GM12878 (cell line): ENCODE measurements around the gene CREBRF. TPM values are rescaled to one million over a fixed set of nuclear protein-coding genes. Genes with fewer than 3 reads are reported as not detected.

ENCODE experiments used
- ATAC-seq: fragments of 200-7000 bp; cut with Tn5 transposase; 3 replicates; pipeline ENCODE4 v1.9.1; 2020; ENCODE audit warnings: mild to moderate bottlenecking, moderate library complexity
- BruUV-seq: library from RNA; stranded (reverse); fragments of 400-500 nt; replicated peaks from 2 replicates; lab custom pipeline; 2021; lab: Mats Ljungman, UMichigan
- CTCF ChIA-PET: fragments of 300-600 bp; sonication (Branson Sonifier 250); formaldehyde crosslinking; extraction: SDS; loops from one replicate; lab custom pipeline; 2021; ENCODE audit warnings: inconsistent platforms; lab: Yijun Ruan, JAX
- POLR2A ChIA-PET: fragments of 350-600 bp; formaldehyde crosslinking; extraction: SDS; loops from one replicate; lab custom pipeline; 2021; ENCODE audit warnings: inconsistent platforms; lab: Charles Lee
- RAD21 ChIA-PET: fragments of 300-600 bp; sonication (Branson Sonifier 250); formaldehyde crosslinking; loops from one replicate; lab custom pipeline; 2023; ENCODE audit warnings: antibody characterized with exemption; ENCODE audit not compliant: unreplicated experiment; lab: Charles Lee
- SMC1A ChIA-PET: fragments of 300-600 bp; sonication (Branson Sonifier 250); formaldehyde crosslinking; loops from one replicate; lab custom pipeline; 2023; ENCODE audit not compliant: unreplicated experiment, uncharacterized antibody; lab: Charles Lee
- DNase-seq: peaks from one replicate; pipeline ENCODE4 v3.0.0-alpha.2; 2011; ENCODE audit warnings: low read depth, low spot score
- FAIRE-seq: peaks from 3 replicates; lab custom pipeline; 2011; peaks lifted over from hg19 to GRCh38; lab: Jason Lieb, UNC
- H2AFZ ChIP-seq: 2 replicates; pipeline ENCODE4 v1.6.0; 2011; ENCODE audit warnings: low read depth, low read length, control low read depth; ENCODE audit not compliant: control insufficient read depth
- H3K27ac ChIP-seq: 2 replicates; pipeline ENCODE4 v1.5.1; 2011; ENCODE audit warnings: control low read depth; ENCODE audit not compliant: control insufficient read depth, insufficient read depth
- H3K27me3 ChIP-seq, 2 experiments: replicated peaks in 1 of 2; 2 replicates each; pipeline versions ENCODE4 v1.6.0 to v1.6.1; 2011; ENCODE audit warnings: low read length in 1 of 2; ENCODE audit not compliant: control insufficient read depth in 2 of 2, insufficient read depth in 2 of 2
- H3K36me3 ChIP-seq, 2 experiments: 2 replicates each; pipeline ENCODE4 v1.5.1; 2011; ENCODE audit warnings: low read length in 1 of 2; ENCODE audit not compliant: control insufficient read depth in 2 of 2, insufficient read depth in 2 of 2
- H3K4me1 ChIP-seq: 2 replicates; pipeline ENCODE4 v1.6.1; 2011; ENCODE audit warnings: mild to moderate bottlenecking, low read length, moderate library complexity, mixed read lengths; ENCODE audit not compliant: control insufficient read depth, insufficient read depth
- H3K4me2 ChIP-seq: 2 replicates; pipeline ENCODE4 v1.6.0; 2011; ENCODE audit warnings: control low read depth; ENCODE audit not compliant: control insufficient read depth, insufficient read depth
- H3K4me3 ChIP-seq: fragments of 200-600 bp; sonication (generic); 2 replicates; pipeline ENCODE4 v1.5.1; 2016
- H3K79me2 ChIP-seq: 2 replicates; pipeline ENCODE4 v1.6.0; 2011; ENCODE audit warnings: low read length; ENCODE audit not compliant: control insufficient read depth, insufficient read depth
- H3K9ac ChIP-seq: 2 replicates; pipeline ENCODE4 v1.8.0; 2011; ENCODE audit warnings: low read length, control low read depth, mixed read lengths; ENCODE audit not compliant: control insufficient read depth, insufficient read depth
- H3K9me3 ChIP-seq: replicated peaks from 3 replicates; pipeline ENCODE4 v1.5.1; 2011; ENCODE audit warnings: mild to moderate bottlenecking, low read length; ENCODE audit not compliant: control insufficient read depth, insufficient read depth
- H4K20me1 ChIP-seq: 2 replicates; pipeline ENCODE4 v1.6.0; 2011; ENCODE audit not compliant: control insufficient read depth, insufficient read depth
- BACH1 ChIP-seq: fragments of 450-650 bp; IDR thresholded peaks from 2 replicates; pipeline ENCODE4 v1.6.1; 2017; ENCODE audit warnings: mild to moderate bottlenecking, borderline replicate concordance
- CREB1 ChIP-seq: IDR thresholded peaks from 2 replicates; pipeline ENCODE4 v1.6.1; 2012; ENCODE audit warnings: low read depth, mild to moderate bottlenecking, inconsistent platforms
- FOXK2 ChIP-seq: fragments of 450-650 bp; IDR thresholded peaks from 2 replicates; pipeline ENCODE4 v1.6.1; 2017; ENCODE audit warnings: mild to moderate bottlenecking, moderate library complexity
- IKZF1 ChIP-seq: fragments of 450-650 bp; conservative IDR thresholded peaks from 2 replicates; pipeline ENCODE4 v1.6.1; 2017; ENCODE audit warnings: antibody characterized with exemption, mild to moderate bottlenecking
- NFXL1 ChIP-seq: fragments of 450-650 bp; IDR thresholded peaks from 2 replicates; pipeline ENCODE4 v1.6.1; 2017; ENCODE audit warnings: antibody characterized with exemption, mild to moderate bottlenecking, borderline replicate concordance
- NFYB ChIP-seq: IDR thresholded peaks from 2 replicates; pipeline ENCODE4 v1.6.1; 2011; ENCODE audit warnings: low read depth, mild to moderate bottlenecking, low read length, improper control_type of control experiment, moderate library complexity; ENCODE audit not compliant: insufficient read depth
- PML ChIP-seq: IDR thresholded peaks from 2 replicates; pipeline ENCODE4 v1.6.1; 2012; ENCODE audit warnings: low read length, inconsistent platforms
- SUPT20H ChIP-seq: IDR thresholded peaks from 2 replicates; pipeline ENCODE4 v1.6.1; 2011; ENCODE audit warnings: low read depth, mild to moderate bottlenecking, low read length, moderate library complexity, borderline replicate concordance; ENCODE audit not compliant: control insufficient read depth
- TAF1 ChIP-seq: IDR thresholded peaks from 2 replicates; pipeline ENCODE4 v1.6.1; 2011; ENCODE audit warnings: mild to moderate bottlenecking, low read depth, low read length, borderline replicate concordance
- TCF7 ChIP-seq: IDR thresholded peaks from 2 replicates; pipeline ENCODE4 v1.6.1; 2014; ENCODE audit warnings: antibody characterized with exemption, borderline replicate concordance
- ZBTB33 ChIP-seq: fragments of 450-650 bp; IDR thresholded peaks from 2 replicates; pipeline ENCODE4 v1.6.1; 2017; ENCODE audit warnings: mild to moderate bottlenecking
- ZNF207 ChIP-seq: fragments of 450-650 bp; IDR thresholded peaks from 2 replicates; pipeline ENCODE4 v1.6.1; 2014; ENCODE audit warnings: antibody characterized with exemption, mild to moderate bottlenecking, borderline replicate concordance
- WGBS: methylation state at CpG from one replicate; pipeline ENCODE4 v1.1.6; 2016; ENCODE audit warnings: low lambda C conversion rate; ENCODE audit not compliant: insufficient replicate concordance, insufficient coverage; ENCODE audit errors: missing lambda C conversion rate; 5-methylcytosine and 5-hydroxymethylcytosine counted together
- in situ Hi-C: fragments of 300-500 bp; cut with MboI; formaldehyde crosslinking; loops from 9 replicates; pipeline ENCODE4 v1.14.3; 2018; ENCODE audit warnings: mixed read lengths
- intact Hi-C: fragments of 100-400 bp; cut with micrococcal nuclease; formaldehyde crosslinking; loops from one replicate; pipeline ENCODE4 v1.14.2; 2022; ENCODE audit not compliant: unreplicated experiment
- polyA plus RNA-seq, 11 experiments: library from polyadenylated mRNA; depleted of rRNA in 4 of 11; unstranded in 6 of 11; stranded (reverse) in 5 of 11; fragments of >200 nt; fragmentation: Nextera tagmentation in 4 of 11; fragmentation: Illumina TruSeq in 1 of 11; extraction: Ambion mirVana in 4 of 11; extraction: Trizol in 1 of 11; gene quantifications; 1 replicate in 1 of 11; 2 replicates in 10 of 11; pipeline versions ENCODE4 v1.2.1 to v1.2.3, GENCODE V29; 2011 to 2016; ENCODE audit warnings: inconsistent platforms in 2 of 11, missing spikeins in 2 of 11, low read depth in 1 of 11
- total RNA-seq, 4 experiments: library from RNA; depleted of rRNA in 3 of 4; stranded (reverse); fragments of >200 nt in 3 of 4; fragmentation: Illumina TruSeq in 1 of 4; extraction: Trizol in 1 of 4; gene quantifications; 2 replicates each; pipeline versions ENCODE4 v1.2.1 to v1.2.3, GENCODE V29; 2013 to 2021
- TF ChIP-seq, protein P1 (sequence below): fragments of 450-650 bp; IDR thresholded peaks from 2 replicates; pipeline ENCODE4 v1.6.1; 2017; ENCODE audit warnings: antibody characterized with exemption, mild to moderate bottlenecking, moderate library complexity
- TF ChIP-seq, protein P2 (sequence below): IDR thresholded peaks from 2 replicates; pipeline ENCODE4 v1.6.1; 2012; ENCODE audit warnings: improper control_type of control experiment, low read depth, low read length; ENCODE audit not compliant: insufficient replicate concordance

CREBRF gene
- total and polyA plus RNA-seq, 10 of the 15 experiments (the other 5 are each of a cell fraction or from before 2014, with no cell fraction given) = 1.2 to 12.7 (median 3.9) TPM

DNA sequence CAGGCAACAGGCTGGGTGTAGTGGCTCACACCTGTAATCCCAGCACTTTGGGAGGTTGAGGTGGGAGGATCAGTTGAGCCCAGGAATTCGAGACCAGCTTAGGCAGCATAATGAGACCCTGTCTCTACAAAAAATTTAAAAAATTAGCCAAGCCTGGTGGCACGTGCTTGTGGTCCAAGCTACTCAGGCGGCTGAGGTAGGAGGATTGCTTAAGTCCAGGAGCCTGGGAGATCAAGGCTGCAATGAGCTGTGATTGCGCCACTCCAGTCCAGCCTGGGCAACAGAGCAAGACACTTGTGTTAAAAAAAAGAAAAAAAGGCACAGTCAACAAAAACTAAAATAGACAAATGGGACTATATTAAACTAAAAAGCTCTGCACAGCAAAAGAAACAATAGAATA, 43.3 kb upstream of the CREBRF start:
- TF ChIP-seq PML (no peak), ZBTB33 (no peak), TAF1 (no peak), CREB1 (no peak), NFYB (no peak), SUPT20H (no peak), IKZF1 (no peak), FOXK2 (no peak), BACH1 (no peak), NFXL1 (no peak), TCF7 (no peak), ZNF207 (no peak)
- TF ChIP-seq, protein P1, sequence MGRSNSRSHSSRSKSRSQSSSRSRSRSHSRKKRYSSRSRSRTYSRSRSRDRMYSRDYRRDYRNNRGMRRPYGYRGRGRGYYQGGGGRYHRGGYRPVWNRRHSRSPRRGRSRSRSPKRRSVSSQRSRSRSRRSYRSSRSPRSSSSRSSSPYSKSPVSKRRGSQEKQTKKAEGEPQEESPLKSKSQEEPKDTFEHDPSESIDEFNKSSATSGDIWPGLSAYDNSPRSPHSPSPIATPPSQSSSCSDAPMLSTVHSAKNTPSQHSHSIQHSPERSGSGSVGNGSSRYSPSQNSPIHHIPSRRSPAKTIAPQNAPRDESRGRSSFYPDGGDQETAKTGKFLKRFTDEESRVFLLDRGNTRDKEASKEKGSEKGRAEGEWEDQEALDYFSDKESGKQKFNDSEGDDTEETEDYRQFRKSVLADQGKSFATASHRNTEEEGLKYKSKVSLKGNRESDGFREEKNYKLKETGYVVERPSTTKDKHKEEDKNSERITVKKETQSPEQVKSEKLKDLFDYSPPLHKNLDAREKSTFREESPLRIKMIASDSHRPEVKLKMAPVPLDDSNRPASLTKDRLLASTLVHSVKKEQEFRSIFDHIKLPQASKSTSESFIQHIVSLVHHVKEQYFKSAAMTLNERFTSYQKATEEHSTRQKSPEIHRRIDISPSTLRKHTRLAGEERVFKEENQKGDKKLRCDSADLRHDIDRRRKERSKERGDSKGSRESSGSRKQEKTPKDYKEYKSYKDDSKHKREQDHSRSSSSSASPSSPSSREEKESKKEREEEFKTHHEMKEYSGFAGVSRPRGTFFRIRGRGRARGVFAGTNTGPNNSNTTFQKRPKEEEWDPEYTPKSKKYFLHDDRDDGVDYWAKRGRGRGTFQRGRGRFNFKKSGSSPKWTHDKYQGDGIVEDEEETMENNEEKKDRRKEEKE = no peak
- TF ChIP-seq, protein P2, sequence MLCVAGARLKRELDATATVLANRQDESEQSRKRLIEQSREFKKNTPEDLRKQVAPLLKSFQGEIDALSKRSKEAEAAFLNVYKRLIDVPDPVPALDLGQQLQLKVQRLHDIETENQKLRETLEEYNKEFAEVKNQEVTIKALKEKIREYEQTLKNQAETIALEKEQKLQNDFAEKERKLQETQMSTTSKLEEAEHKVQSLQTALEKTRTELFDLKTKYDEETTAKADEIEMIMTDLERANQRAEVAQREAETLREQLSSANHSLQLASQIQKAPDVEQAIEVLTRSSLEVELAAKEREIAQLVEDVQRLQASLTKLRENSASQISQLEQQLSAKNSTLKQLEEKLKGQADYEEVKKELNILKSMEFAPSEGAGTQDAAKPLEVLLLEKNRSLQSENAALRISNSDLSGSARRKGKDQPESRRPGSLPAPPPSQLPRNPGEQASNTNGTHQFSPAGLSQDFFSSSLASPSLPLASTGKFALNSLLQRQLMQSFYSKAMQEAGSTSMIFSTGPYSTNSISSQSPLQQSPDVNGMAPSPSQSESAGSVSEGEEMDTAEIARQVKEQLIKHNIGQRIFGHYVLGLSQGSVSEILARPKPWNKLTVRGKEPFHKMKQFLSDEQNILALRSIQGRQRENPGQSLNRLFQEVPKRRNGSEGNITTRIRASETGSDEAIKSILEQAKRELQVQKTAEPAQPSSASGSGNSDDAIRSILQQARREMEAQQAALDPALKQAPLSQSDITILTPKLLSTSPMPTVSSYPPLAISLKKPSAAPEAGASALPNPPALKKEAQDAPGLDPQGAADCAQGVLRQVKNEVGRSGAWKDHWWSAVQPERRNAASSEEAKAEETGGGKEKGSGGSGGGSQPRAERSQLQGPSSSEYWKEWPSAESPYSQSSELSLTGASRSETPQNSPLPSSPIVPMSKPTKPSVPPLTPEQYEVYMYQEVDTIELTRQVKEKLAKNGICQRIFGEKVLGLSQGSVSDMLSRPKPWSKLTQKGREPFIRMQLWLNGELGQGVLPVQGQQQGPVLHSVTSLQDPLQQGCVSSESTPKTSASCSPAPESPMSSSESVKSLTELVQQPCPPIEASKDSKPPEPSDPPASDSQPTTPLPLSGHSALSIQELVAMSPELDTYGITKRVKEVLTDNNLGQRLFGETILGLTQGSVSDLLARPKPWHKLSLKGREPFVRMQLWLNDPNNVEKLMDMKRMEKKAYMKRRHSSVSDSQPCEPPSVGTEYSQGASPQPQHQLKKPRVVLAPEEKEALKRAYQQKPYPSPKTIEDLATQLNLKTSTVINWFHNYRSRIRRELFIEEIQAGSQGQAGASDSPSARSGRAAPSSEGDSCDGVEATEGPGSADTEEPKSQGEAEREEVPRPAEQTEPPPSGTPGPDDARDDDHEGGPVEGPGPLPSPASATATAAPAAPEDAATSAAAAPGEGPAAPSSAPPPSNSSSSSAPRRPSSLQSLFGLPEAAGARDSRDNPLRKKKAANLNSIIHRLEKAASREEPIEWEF = no peak
- ChIA-PET RAD21 (interaction anchor here (1.6 kb wide), 1 partner anchor 22 kb away, joined by 4 read pairs; no protein-coding TSS in a partner anchor), POLR2A (interaction anchor here (3.7 kb wide), 1 partner anchor 22 kb away, joined by 14 read pairs; no protein-coding TSS in a partner anchor), SMC1A (no interaction called here), CTCF (interaction anchor here (0.6 to 1.7 kb wide), 2 partner anchors 13 to 23 kb away, joined by 3 to 5 read pairs; no protein-coding TSS in a partner anchor)
- ATAC-seq = no peak
- no TSS peak for BruUV-seq
- 100% methylated on average over 4 of the region's 4 CpGs for WGBS
- Histone ChIP-seq H3K79me2 (peaks cover 68% of the 10 kb centered on the region), H4K20me1 (peaks cover 6% of the 10 kb centered on the region; the same call in 1 of the 2 replicates), H3K4me2 (no peak overlapping the region), H3K4me1 (peaks cover 9% of the 10 kb centered on the region), H3K27ac (no peak overlapping the region), H3K9me3 (no peaks in the 10 kb centered on the region), H3K27me3 (no peaks in the 10 kb centered on the region), H3K4me3 (no peak overlapping the region), H3K36me3 (peaks cover 0 to 13% of the 10 kb centered on the region in 2 experiments; a peak in 2 of 4 replicates), H3K9ac (no peak overlapping the region), H2AFZ (no peak overlapping the region)
- in situ Hi-C loops = no loop called here
- intact Hi-C loops = no loop called here
- no peak for FAIRE-seq
- DNase-seq = no peak
